Measurements from ENCODE around the gene LCN10.
A peak's percentile ranks its signal among the peaks of the same experiment; 100 is the strongest.

The LCN10 gene

GRCh38 chr9:136740491-136740890, 2.2 kb downstream of the LCN10 start:
- Histone ChIP-seq H3K36me3 (peaks cover 15% of the 10 kb centered on the region; the same call in 1 of the 2 replicates), H3K27me3 (no peaks in the 10 kb centered on the region), H3K27ac (peak overlapping the region; percentile 70), H3K4me2 (peak overlapping the region; percentile 99), H3K4me1 (peaks cover 64% of the 10 kb centered on the region), H3K9ac (no peak overlapping the region), H3K9me3 (no peaks in the 10 kb centered on the region), H3K4me3 (no peak overlapping the region), H4K20me1 (peaks cover 14% of the 10 kb centered on the region; the same call in 1 of the 2 replicates)
- no peak for TF ChIP-seq Cebpa-rat (IDR thresholded peaks at IDR 0.05)

GRCh38 chr9:136740069-136740468, 2.7 kb downstream of the LCN10 start:
- Histone ChIP-seq H3K4me1 (peaks cover 64% of the 10 kb centered on the region), H3K9me3 (no peaks in the 10 kb centered on the region), H3K9ac (no peak overlapping the region), H3K36me3 (peaks cover 14% of the 10 kb centered on the region; the same call in 1 of the 2 replicates), H4K20me1 (peaks cover 14% of the 10 kb centered on the region; the same call in 1 of the 2 replicates), H3K4me2 (peak overlapping the region; percentile 99; the same call in 1 of the 2 replicates), H3K4me3 (no peak overlapping the region), H3K27ac (0 out of 2 replicates have a peak overlapping the region, but pooled peaks have one; percentile 6), H3K27me3 (no peaks in the 10 kb centered on the region)
- no peak for TF ChIP-seq Cebpa-rat (IDR thresholded peaks at IDR 0.05)

DNA sequence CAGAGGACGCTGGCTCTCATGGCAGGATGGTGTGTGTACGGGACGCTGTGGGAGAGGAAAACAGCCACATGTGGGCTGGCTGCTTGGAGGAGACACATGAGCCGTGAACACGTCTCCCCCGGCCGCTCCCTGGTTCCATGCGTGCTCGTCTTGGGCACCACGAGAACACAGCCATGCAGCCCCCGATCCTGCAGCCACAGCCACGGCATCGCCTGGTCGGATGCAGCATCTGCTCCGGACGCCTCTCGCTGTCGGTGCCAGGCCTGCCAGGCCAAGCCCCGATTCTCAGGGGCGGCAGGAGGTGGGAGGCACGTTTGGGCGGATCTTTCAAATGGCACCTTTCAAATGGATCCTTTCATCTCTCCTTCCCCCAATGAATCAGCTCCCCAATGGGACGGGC, 3.2 kb downstream of the LCN10 start:
- no peak overlapping the region for H3K9ac ChIP-seq
- no peak overlapping the region for H3K4me2 ChIP-seq
- H3K9me3 ChIP-seq: no peaks in the 10 kb centered on the region
- TF ChIP-seq Cebpa-rat (IDR thresholded peaks at IDR 0.05): no peak
- H3K27me3 ChIP-seq: no peaks in the 10 kb centered on the region
- H3K27ac ChIP-seq: 0 out of 2 replicates have a peak overlapping the region, but pooled peaks have one; percentile 6
- H3K4me3 ChIP-seq: no peak overlapping the region
- H3K4me1 ChIP-seq: peaks cover 64% of the 10 kb centered on the region
- H3K36me3 ChIP-seq: peaks cover 13% of the 10 kb centered on the region; the same call in 1 of the 2 replicates
- H4K20me1 ChIP-seq: peaks cover 14% of the 10 kb centered on the region; the same call in 1 of the 2 replicates

DNA sequence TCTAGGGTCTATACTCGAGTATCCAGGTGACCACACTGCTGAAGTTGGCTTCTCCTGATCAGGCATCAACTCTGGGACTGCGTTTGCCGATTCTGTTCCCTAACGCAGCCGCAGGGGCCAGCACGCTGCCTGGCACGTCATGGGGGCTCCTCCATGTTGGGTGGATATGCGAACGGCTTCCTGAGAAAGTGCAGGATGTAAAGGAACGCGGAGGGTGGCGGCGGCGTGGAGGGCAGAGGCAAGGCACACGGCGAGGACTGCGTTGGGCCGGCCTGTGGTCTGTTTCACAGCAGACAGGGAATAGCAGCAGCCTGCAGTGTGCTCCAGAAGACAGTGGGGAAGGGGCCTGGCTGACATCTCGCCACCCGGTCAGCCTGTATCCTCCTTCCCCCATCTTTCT, 3.8 kb downstream of the LCN10 start:
- no peaks in the 10 kb centered on the region for H3K27me3 ChIP-seq
- peaks cover 8% of the 10 kb centered on the region; the same call in 1 of the 2 replicates for H3K36me3 ChIP-seq
- peaks cover 12% of the 10 kb centered on the region; the same call in 1 of the 2 replicates for H4K20me1 ChIP-seq
- H3K4me2 ChIP-seq: no peak overlapping the region
- H3K9me3 ChIP-seq: no peaks in the 10 kb centered on the region
- peaks cover 64% of the 10 kb centered on the region for H3K4me1 ChIP-seq
- no peak overlapping the region for H3K4me3 ChIP-seq
- no peak overlapping the region for H3K9ac ChIP-seq
- no peak overlapping the region for H3K27ac ChIP-seq
- no peak for TF ChIP-seq Cebpa-rat (IDR thresholded peaks at IDR 0.05)

- Histone ChIP-seq H3K9ac (no peak overlapping the region), H3K27me3 (no peaks in the 10 kb centered on the region), H3K9me3 (no peaks in the 10 kb centered on the region), H3K4me1 (peaks cover 48% of the 10 kb centered on the region), H3K27ac (peak overlapping the region; percentile 4; the same call in 1 of the 2 replicates), H4K20me1 (no peaks in the 10 kb centered on the region), H3K36me3 (no peaks in the 10 kb centered on the region; the same call in 1 of the 2 replicates), H3K4me2 (no peak overlapping the region), H3K4me3 (no peak overlapping the region)
- no peak for TF ChIP-seq Cebpa-rat (IDR thresholded peaks at IDR 0.05)
These were observed 6.8 kb downstream of the LCN10 start for GRCh38 chr9:136735812-136736480.

DNA sequence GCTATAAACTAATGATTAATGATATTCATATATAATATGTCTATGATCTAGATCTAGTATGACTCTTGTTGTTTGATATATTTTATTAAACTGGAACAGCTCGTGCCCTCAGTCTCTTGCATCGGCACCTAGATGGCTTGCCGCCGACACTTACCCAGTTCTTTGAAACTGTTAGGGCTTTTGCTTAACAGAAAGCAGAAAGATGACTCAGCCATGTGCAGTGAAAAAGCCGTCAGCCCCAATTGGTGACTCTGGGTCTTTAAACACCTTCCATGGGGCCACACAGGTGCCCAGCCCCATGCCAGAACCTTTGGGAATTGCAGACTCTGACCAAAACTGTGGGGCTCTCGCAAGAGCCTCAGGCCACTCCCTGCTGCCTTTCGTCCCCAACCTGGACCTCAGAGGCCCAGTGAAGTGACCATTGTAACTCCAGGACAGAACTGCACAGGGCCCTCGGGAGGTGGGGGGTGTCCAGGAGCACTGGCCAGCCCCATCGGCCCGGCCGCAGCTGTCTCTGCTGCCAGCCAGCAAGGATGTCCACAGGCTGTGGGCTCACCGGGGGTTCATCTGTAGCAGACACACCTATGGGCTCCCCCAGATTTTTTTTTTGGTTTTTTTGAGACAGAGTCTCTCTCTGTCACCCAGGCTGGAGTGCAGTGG, 7.8 kb downstream of the LCN10 start:
- H4K20me1 ChIP-seq: peaks cover 4% of the 10 kb centered on the region; the same call in 1 of the 2 replicates
- no peak overlapping the region for H3K27ac ChIP-seq
- no peak overlapping the region for H3K4me3 ChIP-seq
- H3K27me3 ChIP-seq: no peaks in the 10 kb centered on the region
- H3K4me2 ChIP-seq: peak overlapping the region; percentile 47
- no peak for TF ChIP-seq Cebpa-rat (IDR thresholded peaks at IDR 0.05)
- no peaks in the 10 kb centered on the region; the same call in 1 of the 2 replicates for H3K36me3 ChIP-seq
- peaks cover 48% of the 10 kb centered on the region for H3K4me1 ChIP-seq
- H3K9ac ChIP-seq: 0 out of 2 replicates have a peak overlapping the region, but pooled peaks have one; percentile 24
- no peaks in the 10 kb centered on the region for H3K9me3 ChIP-seq

DNA sequence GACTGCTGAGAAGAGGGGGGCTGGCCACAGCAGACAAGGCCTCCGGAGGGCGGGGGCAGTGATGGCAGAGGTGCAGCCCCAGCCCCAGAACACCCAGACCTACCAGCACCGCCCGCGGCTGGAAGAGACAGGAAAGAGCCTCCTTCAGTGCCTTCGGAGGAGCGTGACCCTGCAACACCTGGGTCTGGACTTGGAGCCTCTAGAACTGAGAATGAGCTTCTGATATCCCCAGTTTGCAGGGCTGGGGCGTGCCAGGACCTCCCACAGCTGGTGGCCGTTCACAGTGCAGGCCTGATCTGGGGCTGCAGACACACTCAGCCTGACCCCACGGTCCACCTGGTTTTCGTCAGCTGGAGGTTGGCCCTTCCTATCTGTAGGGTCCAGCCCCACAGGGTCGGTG, 9.1 kb downstream of the LCN10 start:
- Histone ChIP-seq H3K4me1 (peaks cover 60% of the 10 kb centered on the region), H3K36me3 (no peaks in the 10 kb centered on the region), H3K9ac (no peak overlapping the region; the same call in 1 of the 2 replicates), H4K20me1 (peaks cover 10% of the 10 kb centered on the region; the same call in 1 of the 2 replicates), H3K27ac (peak overlapping the region; percentile 9; the same call in 1 of the 2 replicates), H3K9me3 (no peaks in the 10 kb centered on the region), H3K27me3 (no peaks in the 10 kb centered on the region), H3K4me2 (peak overlapping the region; percentile 56), H3K4me3 (no peak overlapping the region)
- TF ChIP-seq Cebpa-rat (IDR thresholded peaks at IDR 0.05): no peak

- no peak overlapping the region for H3K9ac ChIP-seq
- no peaks in the 10 kb centered on the region for H3K9me3 ChIP-seq
- H3K27me3 ChIP-seq: no peaks in the 10 kb centered on the region
These were observed 10.1 kb downstream of the LCN10 start for GRCh38 chr9:136732444-136733178.

GRCh38 chr9:136729926-136730325, 12.8 kb downstream of the LCN10 start:
- H3K4me1 ChIP-seq: peaks cover 67% of the 10 kb centered on the region
- H3K4me3 ChIP-seq: no peak overlapping the region
- no peaks in the 10 kb centered on the region for H3K27me3 ChIP-seq
- H3K27ac ChIP-seq: no peak overlapping the region
- peaks cover 40% of the 10 kb centered on the region for H4K20me1 ChIP-seq
- peak overlapping the region; percentile 100 for H3K4me2 ChIP-seq
- no peak for TF ChIP-seq Cebpa-rat (IDR thresholded peaks at IDR 0.05)
- H3K9me3 ChIP-seq: no peaks in the 10 kb centered on the region
- peak overlapping the region; percentile 97; the same call in 1 of the 2 replicates for H3K9ac ChIP-seq
- peaks cover 22% of the 10 kb centered on the region for H3K36me3 ChIP-seq

More at GRCh38 chr9:136732444-136733178, 10.1 kb downstream of the LCN10 start:
- no peak for TF ChIP-seq Cebpa-rat (IDR thresholded peaks at IDR 0.05)
- Histone ChIP-seq H3K27ac (no peak overlapping the region), H3K4me2 (peak overlapping the region; percentile 56; the same call in 1 of the 2 replicates), H3K4me3 (no peak overlapping the region), H3K36me3 (no peaks in the 10 kb centered on the region), H4K20me1 (peaks cover 13% of the 10 kb centered on the region), H3K4me1 (peaks cover 62% of the 10 kb centered on the region)
